ENCODE results near the gene RPS6KA6.

Gene RPS6KA6

DNA sequence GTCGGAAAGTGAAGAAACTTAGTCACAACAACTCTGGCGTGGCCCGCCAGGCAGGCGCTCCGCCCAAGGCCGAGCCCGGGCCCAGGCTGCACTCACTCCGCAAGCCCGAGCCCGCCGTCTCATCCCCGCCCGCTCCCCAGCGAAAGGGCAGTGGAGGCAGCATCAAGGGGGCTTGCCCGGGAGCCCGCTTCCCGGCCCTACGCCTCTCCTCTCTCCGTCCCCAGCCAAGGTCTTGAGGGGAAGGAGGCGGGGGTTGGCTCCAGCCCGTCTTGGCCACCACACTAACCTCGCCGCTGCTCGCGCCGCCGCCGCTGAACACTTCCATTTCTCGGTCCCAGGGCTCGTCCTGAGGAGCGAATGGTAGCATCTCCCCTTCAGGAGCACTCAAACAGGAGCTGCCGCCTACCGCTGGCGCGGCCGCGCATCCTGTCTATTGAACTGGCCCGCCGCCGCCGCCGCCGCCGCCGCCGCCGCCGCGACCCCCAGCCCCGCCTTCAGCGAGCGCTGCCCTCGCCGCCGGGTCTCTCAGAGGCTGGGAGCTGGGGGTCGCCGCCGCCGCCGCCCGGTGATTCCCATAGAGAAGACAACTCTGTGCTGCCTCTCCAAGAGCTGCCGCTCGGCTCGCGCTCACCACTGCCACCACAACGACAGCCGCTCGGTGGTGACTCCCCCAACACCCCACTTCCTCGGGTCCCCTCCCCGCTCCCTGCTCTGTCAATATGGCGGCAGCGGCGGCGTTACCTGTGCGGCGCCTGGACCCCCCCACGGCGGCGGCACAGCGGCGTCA is at the start of gene RPS6KA6:
RPS6KA6 (minus strand) TSS at position 667 of the 787 bp plus-strand sequence; CDS start at position 367, 300 bp downstream.
- peak; percentile 74 for DNase-seq

DNA sequence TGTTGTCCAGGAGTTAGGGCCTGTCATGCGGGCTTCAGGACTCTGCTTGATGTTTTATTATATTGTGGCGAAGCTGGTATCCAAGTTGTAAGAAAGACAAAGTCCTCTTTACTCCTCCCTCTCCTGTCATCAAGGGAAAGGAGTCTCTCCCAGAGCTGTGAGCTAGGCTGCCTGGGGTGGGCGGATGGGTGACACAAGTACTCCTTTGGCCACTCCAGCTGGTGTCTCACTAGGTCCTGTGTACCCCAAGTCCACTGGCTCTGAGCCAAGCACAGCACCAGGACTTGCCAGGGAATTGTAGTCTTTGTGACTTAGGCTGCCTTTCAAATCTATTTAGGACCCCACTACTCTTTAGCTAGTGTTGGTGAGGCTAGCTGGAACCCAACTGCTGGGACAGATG is 36.7 kb upstream of the RPS6KA6 start:
- no peak for DNase-seq

DNA sequence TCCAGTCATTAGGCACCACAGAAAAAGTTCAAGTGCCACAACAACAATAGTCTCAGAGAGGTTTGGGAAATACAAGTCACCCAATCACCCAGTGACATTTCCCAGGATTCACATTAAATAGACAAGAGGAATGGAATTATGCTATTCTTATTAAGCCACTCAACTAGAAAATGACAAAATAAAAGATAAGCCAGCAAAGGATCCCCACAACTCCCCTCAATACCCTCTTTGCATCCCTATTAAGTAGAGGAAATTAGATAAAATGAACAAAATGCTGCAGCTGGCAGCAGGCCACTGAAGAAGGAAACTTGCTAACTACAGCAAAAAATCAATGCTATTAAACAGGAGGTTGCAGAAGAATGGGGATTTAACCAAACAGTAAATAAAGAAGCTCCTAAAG is 35.3 kb upstream of the RPS6KA6 start:
- no peak for DNase-seq

DNA sequence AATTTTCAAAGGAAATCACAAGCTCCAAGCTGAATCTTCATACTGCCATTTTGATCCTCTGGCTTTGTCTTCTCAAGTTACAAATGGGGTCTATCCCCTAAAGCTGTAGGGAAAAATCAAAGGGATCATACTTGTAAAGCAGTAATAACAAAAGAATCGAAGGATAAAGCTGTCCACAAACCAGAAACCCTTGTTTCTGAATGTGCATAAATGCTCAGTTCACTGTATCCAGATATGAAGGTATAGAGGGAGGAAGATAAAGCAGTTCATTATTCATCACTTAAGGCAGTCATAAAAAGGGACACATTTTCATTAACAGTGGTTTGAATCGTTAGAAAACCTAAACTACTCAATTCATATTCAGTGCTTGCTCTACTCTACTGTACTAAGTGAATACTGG is 33.2 kb upstream of the RPS6KA6 start:
- DNase-seq, result no peak

DNA sequence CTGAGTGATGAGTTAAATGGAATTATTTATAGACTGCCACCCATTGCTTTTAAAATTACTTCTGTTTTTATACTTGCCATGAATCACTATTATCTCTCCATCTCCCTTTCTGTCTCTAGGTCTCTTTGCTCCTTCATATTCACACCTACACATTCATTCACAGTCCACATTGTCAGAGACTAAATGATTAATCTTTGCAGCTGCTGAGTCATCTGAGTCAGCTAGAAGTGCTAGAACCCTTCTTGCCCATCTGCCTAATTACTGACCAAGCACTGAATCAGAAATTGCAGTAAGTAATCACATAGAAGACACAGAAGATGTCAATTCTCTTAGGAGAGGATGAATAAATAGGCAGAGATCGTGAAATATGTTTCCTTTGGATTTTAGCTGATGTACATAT is 31.6 kb upstream of the RPS6KA6 start:
- peak; percentile 40 for DNase-seq

DNA sequence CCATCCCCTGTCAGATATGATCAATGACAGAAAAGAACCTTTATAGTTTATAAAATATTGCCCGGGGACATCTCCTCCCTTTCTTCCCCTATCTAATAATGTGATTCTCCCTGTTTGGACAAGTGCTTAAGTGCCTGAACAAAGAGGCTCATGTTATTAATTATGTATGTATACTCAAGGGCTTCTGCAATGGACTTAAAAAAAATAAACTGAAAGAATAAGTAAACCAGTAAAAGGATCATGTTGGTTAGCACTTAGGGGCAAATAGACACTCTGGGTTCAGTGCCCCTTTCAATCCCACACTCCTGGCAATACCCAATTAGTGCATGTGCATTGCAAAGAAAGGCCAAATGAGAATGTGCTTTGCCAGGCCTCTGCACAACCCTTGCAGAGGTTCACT is 30.7 kb upstream of the RPS6KA6 start:
- DNase-seq, result peak; percentile 7

DNA sequence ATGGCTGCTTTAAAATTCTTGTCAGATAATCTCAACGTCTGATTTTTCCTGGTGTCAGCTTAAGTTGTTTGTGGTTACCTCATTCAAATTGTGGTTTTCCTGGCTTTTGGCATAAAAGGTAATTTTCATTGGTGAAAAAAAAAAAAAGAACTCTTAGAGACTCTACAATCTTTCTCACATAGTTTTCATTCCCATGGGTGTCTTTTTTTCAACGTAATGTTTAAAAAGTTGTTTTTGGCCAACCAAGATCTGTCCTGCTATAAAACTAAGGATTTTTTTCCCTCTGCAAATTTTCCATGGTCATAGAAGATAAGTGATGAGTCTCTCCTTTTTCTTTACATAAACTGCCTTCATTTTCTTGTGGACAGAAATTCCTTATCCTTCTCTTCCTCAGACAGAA is 28.9 kb upstream of the RPS6KA6 start:
- peak; percentile 20 for DNase-seq

DNA sequence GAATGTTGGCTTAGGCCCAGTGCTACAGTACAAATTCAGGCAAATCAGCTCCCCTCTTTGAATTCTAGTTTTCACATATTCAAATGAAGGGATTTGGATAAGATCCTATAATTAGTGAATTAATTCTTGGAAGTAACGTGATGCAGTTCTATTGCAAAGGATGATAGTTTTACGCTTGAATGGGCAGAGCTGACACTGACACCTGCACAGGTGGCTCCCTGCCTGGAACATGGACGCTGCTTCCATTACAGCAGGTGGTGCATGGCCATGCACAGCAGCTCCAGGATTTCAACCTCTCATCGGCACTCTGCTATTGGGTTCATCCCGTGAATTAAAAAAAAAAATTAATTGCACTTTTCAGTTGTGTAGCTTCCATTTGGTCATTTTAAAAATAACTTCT is 28.4 kb upstream of the RPS6KA6 start:
- DNase-seq, result peak; percentile 68

DNA sequence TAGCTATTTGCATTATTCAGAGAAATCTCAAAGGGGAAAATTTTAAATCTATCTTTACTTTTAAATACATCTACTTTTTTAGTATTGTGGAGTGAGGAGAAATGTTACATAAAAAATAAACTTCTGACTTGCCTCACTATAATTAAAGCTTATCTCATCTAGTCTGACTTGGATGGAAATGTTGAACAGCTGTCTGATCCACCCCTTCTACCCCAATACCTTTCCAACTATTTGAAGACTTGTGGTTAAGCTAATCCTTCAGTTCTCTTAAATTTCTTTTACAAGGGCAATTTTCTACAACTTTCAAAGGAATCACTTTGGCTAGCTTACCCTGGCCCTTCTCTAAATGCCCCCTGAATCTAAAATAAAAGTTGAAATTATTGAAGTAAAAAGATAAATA is 17.3 kb upstream of the RPS6KA6 start:
- DNase-seq, result no peak

DNA sequence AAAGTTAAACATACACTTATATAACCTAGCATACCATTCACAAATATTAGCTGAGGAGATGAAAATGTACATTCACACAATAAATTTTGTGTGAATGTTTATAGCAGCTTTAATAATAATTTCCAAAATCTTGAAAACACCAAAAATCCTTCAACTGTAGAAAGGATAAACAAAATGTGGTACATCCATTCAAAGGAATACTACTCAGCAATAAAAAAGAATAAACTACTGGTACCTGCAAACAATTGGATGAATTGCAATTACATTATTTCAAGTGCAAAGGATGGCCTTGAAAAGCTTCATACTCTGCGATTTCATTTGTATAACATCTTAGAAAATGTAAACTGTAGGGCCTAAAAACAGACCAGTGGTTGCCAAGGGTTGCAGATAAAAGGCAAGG is 11.7 kb upstream of the RPS6KA6 start:
- DNase-seq, result no peak

DNA sequence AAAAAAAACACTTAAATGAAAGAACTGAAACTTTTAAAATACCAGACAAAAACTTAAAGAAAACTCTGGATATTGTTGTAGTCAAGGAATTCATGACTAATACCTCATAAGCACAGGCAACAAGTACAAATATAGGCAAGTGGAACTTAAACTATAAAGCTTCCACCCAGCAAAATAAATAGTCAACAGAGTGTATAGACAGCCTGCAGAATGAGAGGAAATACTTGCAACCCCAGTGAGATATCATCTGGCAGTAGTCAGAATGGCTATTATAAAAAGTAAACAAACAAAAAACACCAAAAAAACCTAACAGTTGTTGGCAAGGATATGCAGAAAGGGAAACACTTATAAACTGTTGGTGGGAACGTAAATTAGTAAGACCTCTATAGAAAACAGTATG is 9.6 kb upstream of the RPS6KA6 start:
- DNase-seq, result no peak

DNA sequence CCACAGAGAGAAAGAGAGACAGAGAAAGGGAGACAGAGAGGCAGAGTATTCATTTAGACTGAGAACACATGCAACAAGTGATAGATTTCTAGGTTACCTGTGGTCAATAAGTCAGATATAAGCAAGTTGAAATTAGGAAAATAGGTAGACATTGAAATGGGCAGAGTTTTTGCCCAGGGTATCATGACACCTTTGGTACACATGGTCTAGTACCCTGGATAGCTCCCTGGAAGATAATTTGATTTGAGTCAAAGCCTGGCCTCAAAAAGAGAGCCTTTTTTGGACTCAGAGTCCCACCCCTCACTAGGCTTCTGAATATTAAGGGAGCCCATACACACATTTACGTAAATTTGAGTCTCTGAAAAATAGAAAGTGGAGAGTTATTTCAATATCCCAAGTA is 4.0 kb upstream of the RPS6KA6 start:
- DNase-seq, result no peak

DNA sequence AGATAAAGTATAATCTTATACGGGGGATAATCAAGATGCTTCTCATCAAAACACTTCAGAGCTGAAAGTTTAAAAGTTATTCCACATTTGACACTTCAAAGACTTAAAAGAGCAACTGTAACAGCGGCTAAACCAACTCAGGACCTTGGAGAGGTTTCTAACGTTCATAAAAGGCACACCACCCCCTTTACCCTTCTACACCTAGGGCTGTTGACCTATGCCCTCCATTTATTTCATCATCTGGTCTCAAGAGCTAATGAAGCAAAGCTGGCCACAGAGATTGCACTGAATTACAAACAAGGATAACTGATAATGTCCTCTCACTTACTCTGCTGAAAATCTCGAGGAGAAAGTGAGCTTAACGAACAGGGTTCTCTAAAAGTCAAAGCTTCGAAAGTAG is 1.1 kb upstream of the RPS6KA6 start:
- peak; percentile 19 for DNase-seq

DNA sequence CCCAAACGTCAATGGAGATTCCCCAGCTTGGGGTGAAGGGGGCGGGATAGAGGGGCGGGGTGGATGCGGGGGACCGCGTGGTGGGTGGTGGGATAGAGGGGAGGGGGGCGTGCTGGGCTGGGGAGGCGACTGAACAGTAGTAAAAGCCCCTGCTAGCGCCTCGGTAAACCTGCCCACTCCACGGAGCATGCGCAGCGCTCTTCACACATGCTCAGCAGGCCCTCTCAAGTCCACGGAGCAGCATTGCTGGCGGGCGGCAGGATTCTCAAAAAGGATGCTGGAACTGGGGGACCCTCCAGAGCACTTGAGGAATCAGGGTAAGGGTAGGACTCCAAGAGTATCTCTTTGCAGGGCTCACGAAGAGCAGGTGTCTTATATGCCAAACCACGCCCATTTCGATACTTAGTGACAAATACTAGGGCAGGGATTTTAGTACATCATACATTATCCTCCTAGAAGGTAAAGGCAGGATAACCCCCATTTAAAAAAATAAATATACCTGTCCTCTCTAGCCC is 378 bp upstream of the RPS6KA6 start:
- DNase-seq, result peak; percentile 80

DNA sequence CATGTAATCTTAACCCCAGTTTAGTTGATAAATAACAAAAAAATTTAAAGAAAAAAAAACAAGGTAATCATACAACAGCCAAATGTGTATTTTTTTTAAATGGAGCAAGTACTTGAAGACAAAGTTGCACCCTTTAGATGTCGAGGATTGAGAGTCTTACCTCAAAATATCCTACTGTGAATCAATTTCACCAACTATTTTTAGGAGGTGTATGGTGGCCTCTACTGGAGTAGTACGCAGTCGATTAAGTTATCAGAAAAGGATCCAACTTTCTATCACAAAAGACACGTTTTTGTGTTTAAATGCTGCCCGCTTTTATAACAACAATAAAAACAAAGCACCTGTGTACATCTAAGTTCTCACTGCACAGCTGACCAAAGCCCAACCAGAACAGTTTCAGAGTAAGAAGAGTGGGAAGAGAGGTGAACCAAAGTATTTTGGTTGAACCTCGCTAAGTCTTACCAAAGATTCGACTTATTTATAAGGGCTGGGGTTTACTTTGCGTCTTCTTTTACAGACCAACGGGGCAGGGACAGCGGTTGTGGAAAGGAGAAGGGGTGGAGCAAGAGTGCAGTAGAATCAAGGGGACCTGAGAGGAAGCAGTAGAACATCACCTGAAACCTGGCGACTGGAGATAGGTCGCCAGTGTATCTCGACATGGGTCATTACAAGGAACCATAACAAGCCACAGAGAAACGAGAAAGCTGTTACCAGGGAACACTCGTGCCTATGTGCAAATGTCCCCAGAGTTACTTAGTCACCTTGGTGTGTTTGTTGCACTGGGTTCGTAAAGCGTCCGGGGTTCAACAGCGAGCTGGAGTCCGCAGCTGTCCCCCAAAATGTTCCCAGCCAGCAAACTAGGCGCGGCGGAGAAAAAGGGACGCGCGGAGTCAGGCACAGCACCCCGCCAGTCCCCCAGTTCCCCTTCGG is 1.1 kb downstream of the RPS6KA6 start:
- peak; percentile 54 for DNase-seq

DNA sequence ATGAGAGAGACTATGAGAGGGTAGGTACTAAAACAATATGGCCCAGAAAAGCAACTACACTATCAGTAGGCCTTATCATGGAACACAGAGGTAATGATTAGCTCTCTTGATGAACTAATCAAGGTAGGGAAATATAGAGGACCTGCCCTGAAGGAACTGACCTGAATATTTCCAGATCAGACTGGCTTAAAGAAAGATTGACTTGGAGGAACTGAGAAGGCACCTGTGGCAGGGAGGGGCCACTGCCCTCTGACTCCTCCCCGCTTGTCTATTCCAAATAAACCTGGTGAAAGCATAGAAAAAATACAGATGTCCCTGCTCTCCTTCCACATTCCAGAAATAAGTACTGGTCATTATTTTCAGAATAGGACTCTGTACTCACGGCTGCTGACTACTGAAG is 5.5 kb downstream of the RPS6KA6 start:
- DNase-seq, result no peak

DNA sequence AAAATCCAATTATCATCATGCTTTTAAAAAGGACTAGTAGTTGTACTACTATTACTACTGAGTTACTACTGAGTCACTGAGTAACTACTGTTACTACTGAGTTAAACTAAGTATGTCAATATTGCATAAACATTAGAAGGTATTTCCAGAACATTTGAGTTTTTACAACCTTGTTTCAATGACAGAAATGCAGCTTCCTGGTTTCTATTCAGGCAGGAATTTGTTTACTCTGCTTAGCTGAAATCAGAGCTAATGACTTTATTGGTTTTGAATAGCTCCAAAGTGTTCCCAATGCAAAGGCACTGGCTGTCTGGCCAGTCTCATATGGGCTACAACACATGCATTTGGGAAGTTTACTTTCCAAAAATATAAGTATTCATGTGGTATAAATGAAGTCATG is 12.0 kb downstream of the RPS6KA6 start:
- peak; percentile 2 for DNase-seq

DNA sequence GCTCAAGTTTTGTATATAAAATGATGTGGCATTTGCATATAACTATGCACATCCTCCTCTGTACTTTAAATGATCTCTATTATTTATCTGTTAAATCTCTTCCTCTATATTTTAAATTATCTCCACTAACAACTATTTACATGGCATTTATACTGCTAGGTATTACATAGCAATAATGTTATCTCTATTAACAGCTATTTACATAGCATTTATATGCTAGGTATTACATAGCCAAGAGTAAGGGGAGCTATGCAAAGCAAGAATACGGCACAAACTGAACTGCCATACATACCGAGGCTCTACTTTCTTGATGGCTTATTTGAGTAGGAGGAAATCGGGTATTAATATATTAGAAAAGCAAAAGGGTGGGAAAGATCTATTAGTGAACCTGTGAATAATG is 12.7 kb downstream of the RPS6KA6 start:
- DNase-seq, result no peak

DNA sequence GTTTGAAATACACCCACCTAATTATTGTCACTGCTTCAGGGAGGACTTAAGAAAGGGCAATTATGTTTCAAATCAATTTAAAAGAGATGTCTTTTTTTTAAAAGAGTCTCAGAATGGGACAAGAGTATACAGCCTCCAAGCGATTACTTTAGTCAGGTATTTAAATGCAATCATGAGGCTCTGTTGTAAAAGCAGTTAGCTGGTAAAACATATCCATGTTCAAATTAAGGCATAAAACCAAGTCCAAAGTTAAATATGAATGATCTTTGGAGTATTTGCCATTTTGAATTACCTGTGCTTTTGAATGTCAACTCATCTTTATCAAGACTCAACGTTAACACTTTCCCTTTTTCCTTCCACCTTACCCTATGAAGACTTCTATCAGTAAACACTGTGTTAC is 13.7 kb downstream of the RPS6KA6 start:
- DNase-seq, result no peak

DNA sequence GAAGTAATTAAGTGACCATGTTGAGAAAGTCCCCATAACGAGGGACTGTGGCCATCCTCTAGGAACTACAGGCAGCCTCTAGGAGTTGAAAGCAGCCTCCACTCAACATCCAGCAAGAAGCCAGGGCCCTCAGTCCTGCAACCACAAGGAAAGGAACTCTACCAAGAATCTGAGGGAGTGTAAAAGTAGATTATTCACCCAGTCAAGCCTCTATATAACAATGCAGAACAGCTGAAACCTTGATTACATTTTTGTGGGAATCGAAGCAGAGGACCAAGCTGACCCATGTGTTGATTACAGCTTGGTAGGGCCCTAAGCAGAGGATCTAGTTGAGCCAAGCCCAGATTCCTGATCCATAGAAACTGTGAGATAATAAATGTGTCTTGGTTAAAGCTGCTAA is 17.1 kb downstream of the RPS6KA6 start:
- DNase-seq, result no peak

DNA sequence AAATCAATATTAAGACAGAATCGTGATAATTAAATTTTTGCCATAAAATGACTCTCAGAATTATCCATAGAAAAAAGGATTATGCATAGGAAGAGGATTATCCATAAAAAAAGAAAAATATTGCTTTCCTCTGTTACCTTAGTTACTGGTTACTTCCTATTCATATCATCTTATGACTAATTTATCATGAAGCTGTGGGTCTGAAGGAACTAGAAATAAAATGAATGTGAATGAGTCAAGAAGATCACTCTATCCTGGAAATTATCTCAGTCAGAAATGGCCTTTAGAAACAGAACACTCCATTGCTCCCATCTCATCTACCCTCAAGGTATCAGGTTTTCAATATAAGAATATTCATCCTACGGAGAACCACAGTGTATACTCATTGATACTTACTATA is 19.4 kb downstream of the RPS6KA6 start:
- DNase-seq, result peak; percentile 5

DNA sequence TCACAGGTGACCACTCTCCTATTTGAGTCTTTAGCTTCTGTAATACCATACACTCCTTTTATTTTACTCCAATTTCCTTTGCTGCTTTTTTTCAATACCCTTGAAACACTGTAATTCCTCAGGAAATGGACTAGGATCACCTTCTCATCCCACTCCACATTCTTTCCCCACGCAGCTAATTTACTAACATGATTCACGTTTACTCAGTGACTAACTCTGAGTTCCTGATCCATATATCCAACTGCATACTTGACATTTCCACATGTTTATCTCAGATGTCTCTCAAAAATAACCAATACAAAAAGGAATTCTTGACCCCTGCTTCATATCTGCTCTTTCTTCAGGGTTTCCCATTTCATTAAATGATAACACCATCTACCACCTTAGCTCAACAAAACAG is 19.9 kb downstream of the RPS6KA6 start:
- DNase-seq, result peak; percentile 52

DNA sequence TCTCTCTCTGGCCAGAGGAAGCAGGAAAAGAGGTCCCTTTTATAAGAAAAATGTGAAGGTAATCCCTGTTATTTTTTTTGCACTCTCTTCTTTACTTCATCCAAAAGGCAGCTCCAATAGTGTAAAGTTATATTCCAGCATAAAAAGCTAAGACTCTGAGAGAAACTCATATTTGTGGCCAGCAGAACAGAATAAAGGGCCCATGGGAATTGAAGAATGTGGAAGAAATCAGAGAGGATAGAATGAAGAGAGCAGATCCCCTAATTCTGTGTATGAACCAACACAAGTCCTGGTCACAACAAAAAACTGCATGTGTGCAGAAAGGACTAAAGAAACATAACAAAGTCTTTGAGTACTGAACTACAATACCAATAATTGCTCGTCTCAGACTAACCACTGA is 22.3 kb downstream of the RPS6KA6 start:
- no peak for DNase-seq

DNA sequence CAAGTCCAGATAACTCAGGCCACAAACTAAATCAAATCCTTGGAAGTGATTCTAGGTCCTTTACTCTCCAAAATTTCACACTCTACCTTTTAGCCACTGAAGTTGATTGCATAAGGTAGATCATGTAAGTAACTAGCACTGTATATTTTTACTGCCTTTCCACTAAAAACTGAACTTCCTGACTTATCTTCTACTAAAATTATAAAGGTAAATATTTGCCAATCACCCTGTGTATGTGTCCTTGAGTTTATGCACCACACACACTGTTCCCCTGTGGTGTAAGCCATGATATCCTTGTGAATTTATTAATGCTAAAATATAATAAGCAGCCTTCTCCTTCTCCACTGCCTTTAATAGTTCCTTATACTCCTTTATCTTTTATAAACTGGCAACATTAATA is 25.6 kb downstream of the RPS6KA6 start:
- DNase-seq, result no peak
